ENCODE results near the gene OCEL1.
A peak's percentile ranks its signal among the peaks of the same experiment; 100 is the strongest.

Gene OCEL1

GRCh38 chr19:17220207-17220758 is 5.7 kb upstream of the OCEL1 start:
- H3K36me3 ChIP-seq (ENCODE audit: control insufficient read depth in 2 of 2, insufficient read depth in 1 of 2, low read length in 2 of 2) = peaks cover 5 to 21% of the 10 kb centered on the region in 2 experiments; a peak in 2 of 3 replicates
- POLR2A ChIA-PET = interaction anchor here (0.6 to 1.5 kb wide), 3 partner anchors 8 to 56 kb away, joined by 3 to 6 read pairs (median 5); partner anchors contain the start of gene BABAM1
- TF ChIP-seq ZNF600 (tag by site-specific recombination; IDR thresholded peaks at IDR 0.05) (no peak), KLF8 (tag by site-specific recombination; IDR thresholded peaks at IDR 0.05) (no peak), ZNF18 (tag by site-specific recombination; IDR thresholded peaks at IDR 0.05) (no peak), ZNF777 (tag by site-specific recombination; IDR thresholded peaks at IDR 0.05; ENCODE audit: borderline replicate concordance) (no peak), ZNF555 (tag by site-specific recombination; conservative IDR thresholded peaks at IDR 0.05) (no peak), ZNF114 (tag by site-specific recombination; IDR thresholded peaks at IDR 0.05) (no peak), OVOL3 (tag by site-specific recombination; IDR thresholded peaks at IDR 0.05) (no peak), PRDM1 (tag by site-specific recombination; IDR thresholded peaks at IDR 0.05) (0 out of 2 replicates have a peak, but pooled peaks have one; percentile 15), KLF1 (tag by site-specific recombination; IDR thresholded peaks at IDR 0.05) (peak; percentile 47; the same call in 1 of the 2 replicates)
- CTCF ChIA-PET = interaction anchor here (0.6 to 1.1 kb wide), 3 partner anchors 15 to 76 kb away, joined by 3 to 6 read pairs (median 4); no protein-coding TSS in a partner anchor
- H3K9me3 ChIP-seq (ENCODE audit: control insufficient read depth, insufficient read depth, low read depth, low read length) = no peaks in the 10 kb centered on the region
- no peak overlapping the region for H3K4me3 ChIP-seq (ENCODE audit: low read depth, low read length)
- no peaks in the 10 kb centered on the region for H3K4me1 ChIP-seq (ENCODE audit: control insufficient read depth, insufficient read depth, low read length)
- H3K27ac ChIP-seq (ENCODE audit: extremely low read depth, low read depth, low read length) = no peak overlapping the region

GRCh38 chr19:17225053-17225452 is 973 bp upstream of the OCEL1 start:
- Histone ChIP-seq H3K36me3 (ENCODE audit: control insufficient read depth in 2 of 2, insufficient read depth in 1 of 2, low read length in 2 of 2) (peaks cover 0 to 6% of the 10 kb centered on the region in 2 experiments; a peak in 1 of 3 replicates), H3K9me3 (ENCODE audit: control insufficient read depth, insufficient read depth, low read depth, low read length) (no peaks in the 10 kb centered on the region), H3K4me1 (ENCODE audit: control insufficient read depth, insufficient read depth, low read length) (no peaks in the 10 kb centered on the region), H3K27ac (ENCODE audit: extremely low read depth, low read depth, low read length) (no peak overlapping the region), H3K4me3 (ENCODE audit: low read depth, low read length) (no peak overlapping the region)
- ChIA-PET POLR2A (interaction anchor here (0.6 to 2.6 kb wide), 2 partner anchors 10 to 18 kb away, joined by 6 to 29 read pairs; partner anchors contain the start of gene NR2F6), CTCF (interaction anchor here (0.7 to 1.6 kb wide), 2 partner anchors 35 to 542 kb away, joined by 3 to 4 read pairs; no protein-coding TSS in a partner anchor)
- peak; percentile 90 for TF ChIP-seq ZNF362 (tag by site-specific recombination; IDR thresholded peaks at IDR 0.05)
- TF ChIP-seq ZNF341 (tag by site-specific recombination; IDR thresholded peaks at IDR 0.05; ENCODE audit: low read depth) = no peak

- Histone ChIP-seq H3K4me3 (ENCODE audit: low read depth, low read length) (no peak overlapping the region), H3K4me1 (ENCODE audit: control insufficient read depth, insufficient read depth, low read length) (no peaks in the 10 kb centered on the region), H3K27ac (ENCODE audit: extremely low read depth, low read depth, low read length) (no peak overlapping the region), H3K9me3 (ENCODE audit: control insufficient read depth, insufficient read depth, low read depth, low read length) (no peaks in the 10 kb centered on the region), H3K36me3 (ENCODE audit: control insufficient read depth in 2 of 2, insufficient read depth in 1 of 2, low read length in 2 of 2) (peaks cover 10 to 33% of the 10 kb centered on the region in 2 experiments; a peak in 2 of 3 replicates)
- ChIA-PET CTCF (interaction anchor here (0.7 kb wide), 1 partner anchor 33 kb away, joined by 3 read pairs; no protein-coding TSS in a partner anchor), POLR2A (interaction anchor here (1.4 to 5.5 kb wide), 3 partner anchors 7 to 15 kb away, joined by 3 to 61 read pairs (median 29); partner anchors contain the start of genes NR2F6 and USE1)
- TF ChIP-seq SCRT1 (tag by site-specific recombination; IDR thresholded peaks at IDR 0.05; ENCODE audit: borderline replicate concordance) = no peak
- TF ChIP-seq REPIN1 (tag by site-specific recombination; IDR thresholded peaks at IDR 0.05; ENCODE audit: low read depth) = no peak
- no peak for TF ChIP-seq ZBTB1 (tag by site-specific recombination; IDR thresholded peaks at IDR 0.05)
- no peak for TF ChIP-seq ZNF48 (tag by site-specific recombination; IDR thresholded peaks at IDR 0.05)
- peak; percentile 77; the same call in 1 of the 2 replicates for TF ChIP-seq MZF1 (tag by site-specific recombination; IDR thresholded peaks at IDR 0.05; ENCODE audit: borderline replicate concordance)
- TF ChIP-seq KLF10 (tag by site-specific recombination; IDR thresholded peaks at IDR 0.05) = no peak
- TF ChIP-seq ZNF362 (tag by site-specific recombination; IDR thresholded peaks at IDR 0.05) = no peak
- TF ChIP-seq ZNF433 (tag by site-specific recombination; IDR thresholded peaks at IDR 0.05; ENCODE audit: low read depth) = no peak
- peak; percentile 77 for TF ChIP-seq ZNF600 (tag by site-specific recombination; IDR thresholded peaks at IDR 0.05)
- TF ChIP-seq ZNF473 (tag by site-specific recombination; IDR thresholded peaks at IDR 0.05) = no peak
- TF ChIP-seq ZNF146 (tag by site-specific recombination; IDR thresholded peaks at IDR 0.05) = no peak
These were observed 1.9 kb downstream of the OCEL1 start for GRCh38 chr19:17227798-17228367.

Data from HEK293 (cell line).